ENCODE results near the gene KIAA0513.

The KIAA0513 gene

GRCh38 chr16:85138825-85139627 lies 111.4 kb downstream of the KIAA0513 start:
- no peak for DNase-seq

- DNase-seq = no peak
Measured at GRCh38 chr16:85139881-85140339, 112.3 kb downstream of the KIAA0513 start.

GRCh38 chr16:85140455-85141012 lies 112.9 kb downstream of the KIAA0513 start:
- DNase-seq = no peak

- peak; percentile 75 for DNase-seq
Measured at GRCh38 chr16:85141491-85142128, 114.0 kb downstream of the KIAA0513 start.

- no peak for DNase-seq
Measured at GRCh38 chr16:85142129-85142513, 114.5 kb downstream of the KIAA0513 start.

GRCh38 chr16:85142771-85143211 lies 115.2 kb downstream of the KIAA0513 start:
- DNase-seq = no peak

Measured in left hindlimb (tissue), 1 donor.